ENCODE data around the gene KRIT1. TPM values are rescaled to one million over a fixed set of nuclear protein-coding genes. Genes with fewer than 3 reads are reported as not detected.
"Not testable (repeated sequence)": the region's sequence is repeated elsewhere in the genome, so short reads cannot be mapped to it uniquely, and the experiment has no call there.

KRIT1 gene
- total RNA-seq, 5 donors from 2014 or later (not counting 1 experiment from before 2014, with no cell fraction given): 44.8 to 65.6 (median 48.9) TPM

DNA sequence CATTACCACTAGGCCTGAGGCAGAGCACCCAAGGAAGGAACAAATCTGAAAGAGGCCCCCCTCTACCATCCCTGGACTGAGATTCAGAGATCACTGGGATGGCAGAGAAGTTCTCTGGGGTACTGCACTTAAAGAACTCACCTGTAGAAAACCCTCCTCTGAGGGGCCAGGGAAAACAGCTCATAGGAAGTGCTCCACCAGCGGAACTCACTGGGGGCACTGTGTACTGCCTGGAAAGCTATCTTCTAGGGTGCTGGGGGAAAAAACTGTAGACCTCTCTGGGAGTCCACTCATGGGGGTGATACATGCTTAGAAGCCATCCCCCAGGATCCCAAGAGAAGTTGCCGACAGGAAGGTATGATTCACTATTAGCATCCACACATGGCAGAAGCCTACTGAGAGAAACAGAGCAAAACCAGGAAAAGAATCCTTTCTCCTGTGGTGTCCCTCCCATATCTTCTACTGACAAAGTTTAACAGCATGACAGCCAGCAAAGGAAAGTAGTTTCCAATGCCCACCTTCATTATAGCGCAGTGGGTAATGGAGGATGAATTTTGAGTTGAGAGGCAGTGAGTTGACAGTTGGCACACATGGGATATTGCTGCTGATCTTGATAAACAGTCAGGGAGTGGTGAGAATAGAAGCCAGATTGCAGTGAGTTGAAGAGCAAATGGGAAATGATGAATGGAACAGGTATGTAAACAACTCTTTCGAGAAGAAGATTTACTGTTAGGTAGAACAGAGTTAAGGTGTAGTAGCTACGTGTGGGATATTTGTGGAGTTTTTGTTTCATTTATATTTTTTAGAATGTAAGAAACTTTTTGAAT lies 20.9 kb upstream of the KRIT1 start:
- Mint-ChIP-seq H3K4me1 (peaks cover 3 to 11% (median 6%) of the 10 kb centered on the region in 3 donors), H3K36me3 (peaks cover 10% of the 10 kb centered on the region), H3K27me3 (no peaks in the 10 kb centered on the region), H3K27ac (no peak overlapping the region), H3K4me3 (no peak overlapping the region), H3K9me3 (no peaks in the 10 kb centered on the region)
- Histone ChIP-seq H3K27ac (ENCODE audit: low read length) (no peak overlapping the region), H3K4me1 (ENCODE audit: control insufficient read depth in 1 of 2, extremely low read depth in 1 of 2, insufficient read depth in 2 of 2, low read length in 2 of 2) (no peaks in the 10 kb centered on the region), H3K36me3 (ENCODE audit: control insufficient read depth in 2 of 2, extremely low read depth in 1 of 2, insufficient read depth in 1 of 2, low read length in 1 of 2) (peaks cover 0 to 3% of the 10 kb centered on the region in 2 donors), H3K4me3 (ENCODE audit: control insufficient read depth in 1 of 2, extremely low read depth in 1 of 2, low read length in 1 of 2) (no peak overlapping the region), H3K27me3 (replicated peaks in 1 of 2; ENCODE audit: control insufficient read depth in 2 of 2, extremely low read depth in 1 of 2, insufficient read depth in 2 of 2, low read length in 1 of 2) (no peaks in the 10 kb centered on the region), H3K9me3 (no peaks in the 10 kb centered on the region)
- ATAC-seq (replicated peaks in 1 of 4) (no peak), DNase-seq (no peak)
- no CpG with 5 or more reads among the region's 5 CpGs for WGBS (ENCODE audit: insufficient coverage)
- ChIA-PET CTCF (no interaction called here), POLR2A (interaction anchor here in 1 of 2 donors (0.6 kb wide), 1 partner anchor 457 kb away, joined by 7 read pairs; no protein-coding TSS in a partner anchor)

DNA sequence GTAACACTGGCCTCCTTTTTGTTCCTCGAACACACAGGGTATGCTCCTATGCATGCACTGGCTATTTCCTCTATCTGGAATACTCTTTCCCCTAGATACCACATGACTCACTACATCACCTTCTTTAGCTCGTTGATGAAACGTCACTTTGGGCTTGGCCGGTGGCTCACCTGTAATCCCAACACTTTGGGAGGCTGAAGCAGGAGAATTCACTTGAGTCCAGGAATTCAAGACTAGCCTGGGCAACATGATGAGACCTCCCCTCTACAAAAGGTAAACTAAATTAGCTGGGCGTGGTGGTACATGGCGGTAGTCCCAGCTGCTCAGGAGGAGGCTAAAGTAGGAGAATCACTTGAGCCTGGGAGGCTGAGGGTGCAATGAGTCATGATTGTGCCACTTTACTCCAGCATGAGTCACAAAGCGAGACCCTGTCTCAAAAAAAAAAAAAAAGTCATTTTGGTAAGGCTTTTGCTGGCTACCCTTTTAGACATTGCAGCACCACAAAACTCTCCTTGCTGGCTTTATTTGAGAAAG lies 14.6 kb upstream of the KRIT1 start:
- H3K4me1 ChIP-seq (ENCODE audit: control insufficient read depth in 1 of 2, extremely low read depth in 1 of 2, insufficient read depth in 2 of 2, low read length in 2 of 2): no peaks in the 10 kb centered on the region
- H3K36me3 Mint-ChIP-seq: peaks cover 27% of the 10 kb centered on the region
- no peak overlapping the region for H3K4me3 Mint-ChIP-seq
- POLR2A ChIA-PET: no interaction called here
- H3K9me3 Mint-ChIP-seq: no peaks in the 10 kb centered on the region
- no peaks in the 10 kb centered on the region for H3K27me3 Mint-ChIP-seq
- no peak overlapping the region for H3K4me3 ChIP-seq (ENCODE audit: control insufficient read depth in 1 of 2, extremely low read depth in 1 of 2, low read length in 1 of 2)
- no peak overlapping the region for H3K27ac Mint-ChIP-seq
- H3K4me1 Mint-ChIP-seq: peaks cover 21 to 37% (median 33%) of the 10 kb centered on the region in 3 donors
- ATAC-seq (replicated peaks in 1 of 4) (no peak), DNase-seq (no peak)
- 100% methylated on average over 1 of the region's 7 CpGs for WGBS (ENCODE audit: insufficient coverage)
- H3K36me3 ChIP-seq (ENCODE audit: control insufficient read depth in 2 of 2, extremely low read depth in 1 of 2, insufficient read depth in 1 of 2, low read length in 1 of 2): peaks cover 0 to 9% of the 10 kb centered on the region in 2 donors
- no peak overlapping the region for H3K27ac ChIP-seq (ENCODE audit: low read length)
- H3K9me3 ChIP-seq: no peaks in the 10 kb centered on the region
- CTCF ChIA-PET: interaction anchor here in 1 of 2 donors (1.0 kb wide), 1 partner anchor 9 kb away, joined by 5 read pairs; no protein-coding TSS in a partner anchor
- no peaks in the 10 kb centered on the region for H3K27me3 ChIP-seq (replicated peaks in 1 of 2; ENCODE audit: control insufficient read depth in 2 of 2, extremely low read depth in 1 of 2, insufficient read depth in 2 of 2, low read length in 1 of 2)

DNA sequence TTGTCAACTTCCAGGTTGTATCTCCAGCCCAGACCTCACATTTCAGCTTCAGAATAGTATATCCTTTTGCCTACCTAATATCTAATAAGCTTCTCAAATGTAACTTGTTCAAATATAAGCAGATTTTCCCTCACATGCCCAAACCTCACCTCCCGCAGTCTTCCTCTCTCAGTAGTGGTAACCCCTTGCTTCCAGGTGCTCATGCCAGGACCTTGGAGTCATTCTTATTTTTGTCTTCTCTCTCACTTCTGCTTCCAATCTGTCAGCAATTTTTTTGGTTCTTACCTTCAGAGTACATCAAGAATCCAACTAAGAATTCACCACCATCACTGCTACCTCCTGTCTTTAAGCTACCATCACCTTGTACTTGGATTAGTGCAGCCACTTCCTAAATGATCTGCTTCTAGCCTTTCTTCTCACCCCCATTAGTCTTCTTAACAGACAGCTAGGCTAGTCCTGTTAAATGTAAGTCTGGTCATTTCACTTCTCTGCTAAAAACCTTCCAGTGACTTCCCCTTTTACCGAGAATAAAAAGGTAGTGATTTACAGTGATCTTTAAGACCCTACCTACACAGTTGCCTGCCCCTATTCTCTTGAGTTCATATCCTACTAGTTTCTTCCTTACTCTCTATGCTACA lies 14.0 kb upstream of the KRIT1 start:
- H3K27ac ChIP-seq (ENCODE audit: low read length): no peak overlapping the region
- H3K4me1 ChIP-seq (ENCODE audit: control insufficient read depth in 1 of 2, extremely low read depth in 1 of 2, insufficient read depth in 2 of 2, low read length in 2 of 2): no peaks in the 10 kb centered on the region
- Mint-ChIP-seq H3K4me1 (peaks cover 26 to 42% (median 38%) of the 10 kb centered on the region in 3 donors), H3K27ac (no peak overlapping the region), H3K9me3 (peaks cover 0 to 5% (median 4%) of the 10 kb centered on the region in 3 donors), H3K27me3 (no peaks in the 10 kb centered on the region), H3K4me3 (no peak overlapping the region), H3K36me3 (peaks cover 32% of the 10 kb centered on the region)
- WGBS (ENCODE audit: insufficient coverage): 100% methylated on average over 1 of the region's 2 CpGs
- no peak for ATAC-seq (replicated peaks in 1 of 4)
- peaks cover 0 to 7% of the 10 kb centered on the region in 2 donors for H3K36me3 ChIP-seq (ENCODE audit: control insufficient read depth in 2 of 2, extremely low read depth in 1 of 2, insufficient read depth in 1 of 2, low read length in 1 of 2)
- no peaks in the 10 kb centered on the region for H3K9me3 ChIP-seq
- CTCF ChIA-PET: interaction anchor here in 1 of 2 donors (0.5 kb wide), 1 partner anchor 15 kb away, joined by 3 read pairs; no protein-coding TSS in a partner anchor
- H3K4me3 ChIP-seq (ENCODE audit: control insufficient read depth in 1 of 2, extremely low read depth in 1 of 2, low read length in 1 of 2): no peak overlapping the region
- no peaks in the 10 kb centered on the region for H3K27me3 ChIP-seq (replicated peaks in 1 of 2; ENCODE audit: control insufficient read depth in 2 of 2, extremely low read depth in 1 of 2, insufficient read depth in 2 of 2, low read length in 1 of 2)
- POLR2A ChIA-PET: no interaction called here
- DNase-seq: no peak

DNA sequence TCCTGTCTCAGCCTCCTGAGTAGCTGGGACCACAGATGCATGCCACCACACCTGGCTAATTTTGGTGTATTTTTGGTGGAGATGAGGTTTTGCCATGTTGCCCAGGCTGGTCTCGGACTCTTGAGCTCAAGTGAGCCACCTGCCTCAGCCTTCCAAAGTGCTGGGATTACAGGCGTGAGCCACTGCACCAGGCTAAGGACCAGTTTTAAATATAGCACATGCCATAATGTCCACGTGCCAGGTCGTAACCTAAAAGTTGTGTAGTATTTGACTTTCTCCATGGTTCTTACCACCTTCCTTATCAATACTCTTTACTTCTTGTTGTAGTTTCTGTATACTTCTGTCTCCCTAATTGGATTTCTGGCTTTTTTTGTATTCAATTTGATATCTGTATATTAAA lies 13.3 kb upstream of the KRIT1 start:
- Histone ChIP-seq H3K9me3 (no peaks in the 10 kb centered on the region), H3K4me3 (ENCODE audit: control insufficient read depth in 1 of 2, extremely low read depth in 1 of 2, low read length in 1 of 2) (no peak overlapping the region), H3K27me3 (replicated peaks in 1 of 2; ENCODE audit: control insufficient read depth in 2 of 2, extremely low read depth in 1 of 2, insufficient read depth in 2 of 2, low read length in 1 of 2) (no peaks in the 10 kb centered on the region), H3K36me3 (ENCODE audit: control insufficient read depth in 2 of 2, extremely low read depth in 1 of 2, insufficient read depth in 1 of 2, low read length in 1 of 2) (peaks cover 0 to 7% of the 10 kb centered on the region in 2 donors), H3K4me1 (ENCODE audit: control insufficient read depth in 1 of 2, extremely low read depth in 1 of 2, insufficient read depth in 2 of 2, low read length in 2 of 2) (no peaks in the 10 kb centered on the region), H3K27ac (ENCODE audit: low read length) (no peak overlapping the region)
- peaks cover 26 to 43% (median 39%) of the 10 kb centered on the region in 3 donors for H3K4me1 Mint-ChIP-seq
- peaks cover 32% of the 10 kb centered on the region for H3K36me3 Mint-ChIP-seq
- no peak overlapping the region for H3K27ac Mint-ChIP-seq
- peaks cover 0 to 5% (median 4%) of the 10 kb centered on the region in 3 donors for H3K9me3 Mint-ChIP-seq
- ATAC-seq (replicated peaks in 1 of 4) (no peak), DNase-seq (no peak)
- H3K4me3 Mint-ChIP-seq: no peak overlapping the region
- ChIA-PET CTCF (interaction anchor here in 1 of 2 donors (0.5 kb wide), 1 partner anchor 16 kb away, joined by 3 read pairs; no protein-coding TSS in a partner anchor), POLR2A (no interaction called here)
- WGBS (ENCODE audit: insufficient coverage): 100% methylated on average over 1 of the region's 4 CpGs
- no peaks in the 10 kb centered on the region for H3K27me3 Mint-ChIP-seq

DNA sequence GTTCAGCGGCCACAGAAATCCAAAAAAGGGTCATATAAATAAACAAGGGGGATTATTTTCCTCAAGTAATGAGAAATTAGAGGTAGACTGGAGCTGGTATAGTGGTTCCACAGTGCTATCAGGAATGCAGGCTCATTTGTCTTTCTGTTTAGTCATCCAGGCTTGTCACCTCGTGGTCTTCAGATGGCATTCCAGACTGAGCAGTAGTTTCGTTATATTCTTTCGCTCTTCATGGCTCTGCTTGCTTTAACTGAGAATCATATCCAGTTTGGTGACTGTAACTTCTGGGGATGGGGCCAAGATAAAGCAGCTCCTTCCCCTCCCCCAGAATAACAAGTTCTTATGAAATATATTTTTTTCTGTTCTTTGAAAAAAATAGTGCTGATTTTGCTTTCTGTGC lies 9.6 kb upstream of the KRIT1 start:
- POLR2A ChIA-PET: interaction anchor here in 1 of 2 donors (0.8 to 1.5 kb wide), 2 partner anchors 9 to 1933 kb away, joined by 3 to 4 read pairs; no protein-coding TSS in a partner anchor

DNA sequence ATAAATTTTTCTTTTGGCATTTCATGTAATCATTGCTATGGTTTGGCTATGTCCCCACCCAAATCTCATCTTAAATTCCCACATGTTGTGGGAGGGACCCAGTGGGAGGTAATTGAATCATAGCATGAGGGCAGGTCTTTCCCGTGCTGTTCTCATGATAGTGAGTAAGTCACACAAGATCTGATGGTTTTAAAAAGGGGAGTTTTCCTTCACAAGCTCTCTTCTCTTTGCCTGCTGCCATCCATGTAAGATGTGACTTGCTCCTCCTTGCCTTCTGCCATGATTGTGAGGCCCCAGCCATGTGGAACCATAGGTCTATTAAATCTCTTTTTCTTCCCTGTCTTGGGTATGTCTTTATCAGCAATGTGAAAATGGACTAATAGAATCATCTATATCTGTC lies 9.1 kb upstream of the KRIT1 start:
- H3K4me1 ChIP-seq (ENCODE audit: control insufficient read depth in 1 of 2, extremely low read depth in 1 of 2, insufficient read depth in 2 of 2, low read length in 2 of 2); H3K27ac Mint-ChIP-seq; H3K4me3 ChIP-seq (ENCODE audit: control insufficient read depth in 1 of 2, extremely low read depth in 1 of 2, low read length in 1 of 2); ATAC-seq (replicated peaks in 1 of 4); H3K4me3 Mint-ChIP-seq; H3K27ac ChIP-seq (ENCODE audit: low read length); H3K27me3 ChIP-seq (replicated peaks in 1 of 2; ENCODE audit: control insufficient read depth in 2 of 2, extremely low read depth in 1 of 2, insufficient read depth in 2 of 2, low read length in 1 of 2); DNase-seq; H3K9me3 Mint-ChIP-seq; H3K36me3 ChIP-seq (ENCODE audit: control insufficient read depth in 2 of 2, extremely low read depth in 1 of 2, insufficient read depth in 1 of 2, low read length in 1 of 2); H3K9me3 ChIP-seq; H3K27me3 Mint-ChIP-seq: not testable (repeated sequence)
- POLR2A ChIA-PET: interaction anchor here (0.6 to 1.5 kb wide), 3 partner anchors 8 to 1932 kb away, joined by 3 to 4 read pairs (median 3); no protein-coding TSS in a partner anchor
- H3K4me1 Mint-ChIP-seq: peaks cover 37 to 52% (median 43%) of the 10 kb centered on the region in 3 donors
- CTCF ChIA-PET: interaction anchor here in 1 of 2 donors (1.5 kb wide), 1 partner anchor 8 kb away, joined by 5 read pairs; no protein-coding TSS in a partner anchor
- no CpG with 5 or more reads among the region's 1 CpG for WGBS (ENCODE audit: insufficient coverage)
- H3K36me3 Mint-ChIP-seq: peaks cover 24% of the 10 kb centered on the region

More for the DNA sequence above, 9.6 kb upstream of the KRIT1 start:
- Mint-ChIP-seq H3K9me3 (peaks cover 0 to 5% (median 4%) of the 10 kb centered on the region in 3 donors), H3K36me3 (peaks cover 29% of the 10 kb centered on the region), H3K4me1 (peaks cover 42 to 57% (median 48%) of the 10 kb centered on the region in 3 donors), H3K4me3 (no peak overlapping the region), H3K27ac (no peak overlapping the region), H3K27me3 (no peaks in the 10 kb centered on the region)
- DNase-seq: no peak
- Histone ChIP-seq H3K27me3 (replicated peaks in 1 of 2; ENCODE audit: control insufficient read depth in 2 of 2, extremely low read depth in 1 of 2, insufficient read depth in 2 of 2, low read length in 1 of 2) (no peaks in the 10 kb centered on the region), H3K36me3 (ENCODE audit: control insufficient read depth in 2 of 2, extremely low read depth in 1 of 2, insufficient read depth in 1 of 2, low read length in 1 of 2) (peaks cover 0 to 1% of the 10 kb centered on the region in 2 donors), H3K9me3 (no peaks in the 10 kb centered on the region), H3K4me3 (ENCODE audit: control insufficient read depth in 1 of 2, extremely low read depth in 1 of 2, low read length in 1 of 2) (no peak overlapping the region), H3K27ac (ENCODE audit: low read length) (no peak overlapping the region), H3K4me1 (ENCODE audit: control insufficient read depth in 1 of 2, extremely low read depth in 1 of 2, insufficient read depth in 2 of 2, low read length in 2 of 2) (no peaks in the 10 kb centered on the region)
- no peak for ATAC-seq (replicated peaks in 1 of 4)
- no CpG with 5 or more reads among the region's 4 CpGs for WGBS (ENCODE audit: insufficient coverage)
- CTCF ChIA-PET: interaction anchor here in 1 of 2 donors (1.5 kb wide), 1 partner anchor 9 kb away, joined by 5 read pairs; no protein-coding TSS in a partner anchor
